NK-92 (cell line): ENCODE data around the gene CHRNB1.
A peak's percentile ranks its signal among the peaks of the same experiment; 100 is the strongest.

Source experiments
- DNase-seq: peaks from one replicate; lab custom pipeline; 2025; ENCODE audit not compliant: unreplicated experiment; lab: John Stamatoyannopoulos, UW

The CHRNB1 gene

GRCh38 chr17:7483255-7484066 is 38.6 kb downstream of the CHRNB1 start:
- DNase-seq = peak; percentile 69

- peak; percentile 83 for DNase-seq
Observed at GRCh38 chr17:7484067-7484918, 39.4 kb downstream of the CHRNB1 start, which contains the start of gene POLR2A. Gene POLR2A, plus strand, starts transcription at chr17:7484366.

GRCh38 chr17:7484919-7485377 is 40.1 kb downstream of the CHRNB1 start:
- no peak for DNase-seq

GRCh38 chr17:7486181-7486580 is 41.3 kb downstream of the CHRNB1 start:
- DNase-seq = no peak

GRCh38 chr17:7490144-7490543 is 45.3 kb downstream of the CHRNB1 start:
- no peak for DNase-seq

GRCh38 chr17:7491583-7491982 is 46.7 kb downstream of the CHRNB1 start:
- no peak for DNase-seq

- DNase-seq = no peak
Observed at GRCh38 chr17:7493941-7494340, 49.1 kb downstream of the CHRNB1 start.

GRCh38 chr17:7495906-7496434 is 51.1 kb downstream of the CHRNB1 start:
- no peak for DNase-seq

- no peak for DNase-seq
Observed at GRCh38 chr17:7496470-7497183, 51.8 kb downstream of the CHRNB1 start.

GRCh38 chr17:7497228-7497627 is 52.4 kb downstream of the CHRNB1 start:
- no peak for DNase-seq

- no peak for DNase-seq
Observed at GRCh38 chr17:7497636-7498035, 52.8 kb downstream of the CHRNB1 start.

GRCh38 chr17:7499161-7499560 is 54.3 kb downstream of the CHRNB1 start:
- no peak for DNase-seq

GRCh38 chr17:7501729-7502128 is 56.9 kb downstream of the CHRNB1 start:
- DNase-seq = no peak

- no peak for DNase-seq
Observed at GRCh38 chr17:7502171-7502847, 57.4 kb downstream of the CHRNB1 start.

- no peak for DNase-seq
Observed at GRCh38 chr17:7502987-7503386, 58.1 kb downstream of the CHRNB1 start.

- DNase-seq = no peak
Observed at GRCh38 chr17:7503521-7503920, 58.7 kb downstream of the CHRNB1 start.
